Natural killer cell (primary cell): ENCODE measurements around the gene MGMT. TPM values are rescaled to one million over a fixed set of nuclear protein-coding genes. Genes with fewer than 3 reads are reported as not detected.

Experiments
- ATAC-seq, 3 donors: fragments of 150-1000 bp in 2 of 3; fragments of 200-7000 bp in 1 of 3; cut with Tn5 transposase; 1 replicate in 1 of 3; 2 replicates in 2 of 3; pipeline ENCODE4 v1.10.0; 2021; ENCODE audit warnings: mild to moderate bottlenecking in 2 of 3, moderate library complexity in 2 of 3
- DNase-seq, 2 donors: peaks; one replicate each; pipeline versions ENCODE4 v3.0.0 to v3.0.0-alpha.2; 2013 to 2021; ENCODE audit warnings: mixed read lengths in 1 of 2
- H3K27ac ChIP-seq: one replicate; pipeline ENCODE4 v1.5.1; 2013; ENCODE audit warnings: mild to moderate bottlenecking, low read length
- H3K27me3 ChIP-seq: one replicate; pipeline ENCODE4 v1.6.1; 2013; ENCODE audit warnings: low read length; ENCODE audit not compliant: control insufficient read depth, insufficient read depth
- H3K36me3 ChIP-seq: one replicate; pipeline ENCODE4 v1.6.1; 2013; ENCODE audit warnings: low read length; ENCODE audit not compliant: control insufficient read depth, insufficient read depth
- H3K4me1 ChIP-seq: one replicate; pipeline ENCODE4 v1.6.1; 2013; ENCODE audit warnings: low read length; ENCODE audit not compliant: control insufficient read depth, insufficient read depth
- H3K4me3 ChIP-seq: one replicate; pipeline ENCODE4 v1.5.1; 2013; ENCODE audit warnings: low read length
- H3K9me3 ChIP-seq: one replicate; pipeline ENCODE4 v1.6.1; 2013; ENCODE audit warnings: low read length; ENCODE audit not compliant: control insufficient read depth, insufficient read depth
- H3K27ac Mint-ChIP-seq, 2 donors: one replicate each; pipeline ENCODE4 v1.8.0; 2022; ENCODE audit warnings: mild to moderate bottlenecking in 2 of 2, mixed read lengths in 2 of 2, moderate library complexity in 1 of 2
- H3K27me3 Mint-ChIP-seq, 2 donors: one replicate each; pipeline ENCODE4 v1.8.0; 2022; ENCODE audit warnings: low read depth in 2 of 2, mixed read lengths in 2 of 2
- H3K36me3 Mint-ChIP-seq: one replicate; pipeline ENCODE4 v1.8.0; 2022; ENCODE audit warnings: mixed read lengths
- H3K4me1 Mint-ChIP-seq, 2 donors: one replicate each; pipeline ENCODE4 v1.8.0; 2022; ENCODE audit warnings: mixed read lengths in 2 of 2
- H3K4me3 Mint-ChIP-seq: one replicate; pipeline ENCODE4 v1.8.0; 2022; ENCODE audit warnings: mild to moderate bottlenecking, moderate library complexity, mixed read lengths
- H3K9me3 Mint-ChIP-seq, 2 donors: one replicate each; pipeline ENCODE4 v1.8.0; 2022; ENCODE audit warnings: mixed read lengths in 2 of 2
- WGBS: methylation state at CpG from one replicate; pipeline ENCODE4 v1.1.7; 2013; ENCODE audit warnings: missing lambda C conversion rate; ENCODE audit not compliant: insufficient coverage; 5-methylcytosine and 5-hydroxymethylcytosine counted together
- intact Hi-C: fragments of 100-400 bp; cut with micrococcal nuclease; formaldehyde crosslinking; loops from one replicate; pipeline ENCODE4 v1.14.2; 2022
- total RNA-seq, 4 donors: library from RNA; stranded (reverse); fragments of 120-200 nt in 1 of 4; gene quantifications; one replicate each; pipeline versions ENCODE4 v1.2.3 to v1.2.4, GENCODE V29; 2013 to 2022
- TF ChIP-seq, protein P1 (sequence below): fragments of 200-600 bp; IDR thresholded peaks from one replicate; pipeline ENCODE4 v1.8.0; 2022; ENCODE audit warnings: antibody characterized with exemption

The MGMT gene
- total RNA-seq, 3 donors from 2014 or later (not counting 1 experiment from before 2014, with no cell fraction given), result 16.5 to 19.7 (median 18.8) TPM

DNA sequence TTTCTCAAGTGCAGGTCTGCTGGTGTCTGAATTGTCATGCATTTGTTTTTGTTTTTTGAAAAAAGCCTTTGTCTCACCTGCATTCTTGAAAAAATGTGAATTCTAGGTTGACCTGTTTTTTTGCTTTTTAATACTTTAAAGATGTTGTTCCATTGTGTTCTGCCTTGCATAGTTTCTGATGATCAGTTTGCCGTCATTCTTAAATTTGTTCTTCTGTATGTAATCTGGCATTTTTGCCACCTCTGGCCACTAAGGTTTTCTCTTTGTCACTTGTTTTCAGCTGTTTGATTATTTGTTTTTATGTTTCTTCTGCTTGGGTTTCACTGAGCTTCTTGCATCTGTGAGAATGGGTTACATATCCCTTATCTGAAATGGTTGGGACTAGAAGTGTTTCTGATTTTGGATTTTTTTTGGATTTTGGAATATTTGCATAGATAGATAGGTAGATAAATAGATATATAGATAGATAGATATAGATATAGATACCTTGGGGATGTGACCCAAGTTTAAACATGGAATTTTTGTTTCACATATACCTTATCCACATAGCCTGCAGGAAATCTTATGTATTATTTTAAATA lies 16.5 kb downstream of the MGMT start:
- Histone ChIP-seq H3K36me3 (no peaks in the 10 kb centered on the region), H3K9me3 (peaks cover 7% of the 10 kb centered on the region), H3K4me3 (no peak overlapping the region), H3K27me3 (no peaks in the 10 kb centered on the region), H3K4me1 (no peaks in the 10 kb centered on the region), H3K27ac (no peak overlapping the region)
- Mint-ChIP-seq H3K27me3 (no peaks in the 10 kb centered on the region), H3K36me3 (peaks cover 30% of the 10 kb centered on the region), H3K4me3 (no peak overlapping the region), H3K27ac (no peak overlapping the region), H3K4me1 (peaks cover 4 to 7% of the 10 kb centered on the region in 2 donors), H3K9me3 (peaks cover 11 to 26% of the 10 kb centered on the region in 2 donors)
- TF ChIP-seq, protein P1, sequence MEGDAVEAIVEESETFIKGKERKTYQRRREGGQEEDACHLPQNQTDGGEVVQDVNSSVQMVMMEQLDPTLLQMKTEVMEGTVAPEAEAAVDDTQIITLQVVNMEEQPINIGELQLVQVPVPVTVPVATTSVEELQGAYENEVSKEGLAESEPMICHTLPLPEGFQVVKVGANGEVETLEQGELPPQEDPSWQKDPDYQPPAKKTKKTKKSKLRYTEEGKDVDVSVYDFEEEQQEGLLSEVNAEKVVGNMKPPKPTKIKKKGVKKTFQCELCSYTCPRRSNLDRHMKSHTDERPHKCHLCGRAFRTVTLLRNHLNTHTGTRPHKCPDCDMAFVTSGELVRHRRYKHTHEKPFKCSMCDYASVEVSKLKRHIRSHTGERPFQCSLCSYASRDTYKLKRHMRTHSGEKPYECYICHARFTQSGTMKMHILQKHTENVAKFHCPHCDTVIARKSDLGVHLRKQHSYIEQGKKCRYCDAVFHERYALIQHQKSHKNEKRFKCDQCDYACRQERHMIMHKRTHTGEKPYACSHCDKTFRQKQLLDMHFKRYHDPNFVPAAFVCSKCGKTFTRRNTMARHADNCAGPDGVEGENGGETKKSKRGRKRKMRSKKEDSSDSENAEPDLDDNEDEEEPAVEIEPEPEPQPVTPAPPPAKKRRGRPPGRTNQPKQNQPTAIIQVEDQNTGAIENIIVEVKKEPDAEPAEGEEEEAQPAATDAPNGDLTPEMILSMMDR, result no peak
- no peak for DNase-seq
- intact Hi-C loops, result no loop called here
- no peak for ATAC-seq
- WGBS, result 100% methylated on average over 1 of the region's 1 CpG

DNA sequence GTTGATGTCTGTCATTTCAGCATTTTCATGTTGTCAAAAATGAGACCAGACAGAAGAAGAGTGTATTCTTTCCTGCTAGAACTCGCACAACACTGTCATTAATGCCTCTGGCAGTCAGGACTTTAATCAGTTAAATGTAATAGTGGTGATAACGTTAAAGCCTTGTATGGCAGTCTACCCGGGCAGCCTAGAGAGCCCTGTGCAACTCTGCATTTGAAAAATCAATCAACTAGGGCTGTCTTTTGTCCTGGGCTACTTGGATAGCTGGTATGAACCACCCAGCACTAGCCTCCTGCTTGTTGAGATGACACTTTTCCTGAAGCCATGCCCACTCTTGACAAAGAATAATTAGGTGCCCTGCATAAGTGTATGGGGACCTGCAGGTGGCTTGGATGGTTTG lies 19.8 kb downstream of the MGMT start:
- intact Hi-C loops, result no loop called here
- no peaks in the 10 kb centered on the region for H3K36me3 ChIP-seq
- H3K27me3 Mint-ChIP-seq, result no peaks in the 10 kb centered on the region

DNA sequence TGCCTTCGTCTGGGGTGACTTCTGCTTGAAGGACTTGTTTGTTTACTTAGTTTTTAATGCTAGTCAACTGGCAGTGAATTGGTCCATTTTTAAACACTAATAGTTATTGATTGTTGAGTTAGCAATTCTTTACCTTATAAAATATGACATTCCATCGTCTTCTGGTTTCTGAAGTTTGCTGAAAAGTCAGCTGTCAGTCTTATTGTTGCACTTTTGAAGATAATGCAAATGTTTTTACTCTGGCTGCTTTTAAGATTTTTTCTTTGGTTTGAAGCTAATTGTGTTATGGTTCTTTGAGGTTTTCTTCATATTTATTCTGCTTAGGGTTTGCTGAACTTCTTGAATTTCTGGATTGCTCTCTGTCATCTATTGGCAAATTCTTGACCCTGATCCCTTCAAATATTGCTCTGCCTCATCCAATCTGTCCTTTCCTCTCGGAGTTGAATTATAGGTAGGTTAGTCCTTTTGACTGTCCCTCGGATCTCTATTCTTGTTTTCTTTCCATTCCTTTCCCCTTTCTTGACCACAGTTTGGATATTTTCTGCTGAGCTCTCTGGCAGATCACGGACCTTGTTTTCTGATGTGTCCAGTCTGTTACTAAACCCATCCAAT lies 24.2 kb downstream of the MGMT start:
- Mint-ChIP-seq H3K27ac (no peak overlapping the region), H3K36me3 (peaks cover 35% of the 10 kb centered on the region), H3K4me1 (peaks cover 13 to 19% of the 10 kb centered on the region in 2 donors), H3K9me3 (peaks cover 11 to 27% of the 10 kb centered on the region in 2 donors), H3K27me3 (no peaks in the 10 kb centered on the region), H3K4me3 (no peak overlapping the region)
- peaks cover 21% of the 10 kb centered on the region for H3K9me3 ChIP-seq
- no peak overlapping the region for H3K27ac ChIP-seq
- TF ChIP-seq, protein P1, result no peak
- H3K27me3 ChIP-seq, result no peaks in the 10 kb centered on the region
- 95% methylated on average over 4 of the region's 5 CpGs for WGBS
- ATAC-seq (no peak), DNase-seq (no peak)
- H3K4me3 ChIP-seq, result no peak overlapping the region
- peaks cover 3% of the 10 kb centered on the region for H3K4me1 ChIP-seq
- intact Hi-C loops, result no loop called here
- no peaks in the 10 kb centered on the region for H3K36me3 ChIP-seq

More for the DNA sequence above, 19.8 kb downstream of the MGMT start:
- no peak for ATAC-seq
- Histone ChIP-seq H3K4me3 (no peak overlapping the region), H3K4me1 (no peaks in the 10 kb centered on the region), H3K9me3 (peaks cover 14% of the 10 kb centered on the region), H3K27ac (no peak overlapping the region), H3K27me3 (no peaks in the 10 kb centered on the region)
- H3K36me3 Mint-ChIP-seq, result peaks cover 55% of the 10 kb centered on the region
- no peak for DNase-seq
- TF ChIP-seq, protein P1, result no peak
- 76% methylated on average over 2 of the region's 3 CpGs for WGBS
- peaks cover 4 to 7% of the 10 kb centered on the region in 2 donors for H3K4me1 Mint-ChIP-seq
- no peak overlapping the region for H3K27ac Mint-ChIP-seq
- no peak overlapping the region for H3K4me3 Mint-ChIP-seq
- peaks cover 20 to 48% of the 10 kb centered on the region in 2 donors for H3K9me3 Mint-ChIP-seq
